OCI-LY1 (cell line): ENCODE data around the gene TMEM164.

ENCODE experiments used
- CTCF ChIP-seq: fragments of 200-600 bp; sonication (generic), shearing (Covaris generic); IDR thresholded peaks from 2 replicates; pipeline ENCODE4 v1.5.1; 2017; ENCODE audit warnings: mild to moderate bottlenecking, antibody characterized with exemption, low read length, moderate library complexity, mixed read lengths
- EZH2 ChIP-seq: fragments of 200-600 bp; sonication (generic), shearing (Covaris generic); IDR thresholded peaks from 2 replicates; pipeline ENCODE4 v1.8.0; 2017; ENCODE audit warnings: borderline replicate concordance, mixed run types, mild to moderate bottlenecking, antibody characterized with exemption, low read length, moderate library complexity, mixed read lengths

GRCh38 chrX:110219920-110220319, 217.0 kb downstream of the TMEM164 start:
- no peak for TF ChIP-seq CTCF
- no peak for TF ChIP-seq EZH2
